ENCODE results near the gene PRKAA1.

Gene PRKAA1

DNA sequence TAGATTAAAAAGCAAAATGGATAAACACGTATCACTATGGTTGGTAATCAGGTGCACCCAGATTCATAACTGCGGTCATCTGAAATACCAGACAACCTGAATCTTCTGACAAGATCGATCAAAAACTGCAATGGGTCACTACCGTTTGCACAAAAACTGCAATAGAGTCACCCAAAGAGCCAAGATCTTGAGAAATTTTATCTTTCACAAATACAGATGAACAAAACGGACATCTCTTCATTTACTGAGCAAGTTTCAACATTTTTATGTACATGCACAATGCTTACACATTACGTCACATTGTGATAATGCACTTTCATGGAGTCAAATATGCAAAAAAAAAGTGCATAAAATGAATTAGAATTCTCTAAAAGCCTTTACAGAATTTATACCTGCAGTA is 18.6 kb downstream of the PRKAA1 start:
- DNase-seq (ENCODE audit: low read depth), result no peak
- no peak overlapping the region for H3K4me3 ChIP-seq (ENCODE audit: low read depth, low read length)
- TF ChIP-seq CTCF (IDR thresholded peaks at IDR 0.05; ENCODE audit: control insufficient read depth, extremely low read depth, insufficient read depth), result no peak

- no peak for DNase-seq (ENCODE audit: low read depth)
- H3K4me3 ChIP-seq (ENCODE audit: low read depth, low read length), result no peak overlapping the region
- TF ChIP-seq CTCF (IDR thresholded peaks at IDR 0.05; ENCODE audit: control insufficient read depth, extremely low read depth, insufficient read depth), result no peak
Measured at GRCh38 chr5:40778133-40778532, 20.0 kb downstream of the PRKAA1 start.

DNA sequence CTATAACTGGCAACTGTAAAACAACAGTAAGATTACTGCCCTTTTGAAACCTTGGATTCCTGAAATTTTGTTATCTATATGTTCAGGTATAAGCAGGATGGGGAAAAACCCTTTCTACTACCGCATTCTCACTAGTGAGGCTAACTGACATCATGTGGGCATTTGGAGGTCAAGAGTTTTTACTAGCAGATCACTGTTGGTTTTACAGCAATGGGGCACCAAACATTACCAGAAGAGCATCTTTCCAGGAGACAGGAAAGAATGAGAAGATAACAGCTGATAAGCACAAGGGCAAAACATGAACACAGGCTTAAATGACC is 21.6 kb downstream of the PRKAA1 start:
- no peak for DNase-seq (ENCODE audit: low read depth)
- no peak for TF ChIP-seq CTCF (IDR thresholded peaks at IDR 0.05; ENCODE audit: control insufficient read depth, extremely low read depth, insufficient read depth)
- peak overlapping the region; percentile 30 for H3K4me3 ChIP-seq (ENCODE audit: low read depth, low read length)

GRCh38 chr5:40775846-40776657 is 22.1 kb downstream of the PRKAA1 start:
- TF ChIP-seq CTCF (IDR thresholded peaks at IDR 0.05; ENCODE audit: control insufficient read depth, extremely low read depth, insufficient read depth), result no peak
- H3K4me3 ChIP-seq (ENCODE audit: low read depth, low read length), result peak overlapping the region; percentile 30
- DNase-seq (ENCODE audit: low read depth), result no peak

GRCh38 chr5:40775085-40775845 is 22.9 kb downstream of the PRKAA1 start:
- no peak for TF ChIP-seq CTCF (IDR thresholded peaks at IDR 0.05; ENCODE audit: control insufficient read depth, extremely low read depth, insufficient read depth)
- no peak for DNase-seq (ENCODE audit: low read depth)
- peak overlapping the region; percentile 30 for H3K4me3 ChIP-seq (ENCODE audit: low read depth, low read length)

GRCh38 chr5:40774623-40775022 is 23.6 kb downstream of the PRKAA1 start:
- no peak overlapping the region for H3K4me3 ChIP-seq (ENCODE audit: low read depth, low read length)
- DNase-seq (ENCODE audit: low read depth), result no peak
- peak; percentile 31; the same call in 1 of the 2 replicates for TF ChIP-seq CTCF (IDR thresholded peaks at IDR 0.05; ENCODE audit: control insufficient read depth, extremely low read depth, insufficient read depth)
